Neural cell (in vitro differentiated cells): Measurements from ENCODE around the gene LRRC46. TPM values are rescaled to one million over a fixed set of nuclear protein-coding genes. Genes with fewer than 3 reads are reported as not detected.

Experiments
- H2AFZ ChIP-seq: fragments of 200-600, 300-800 bp; sonication (generic), shearing (Covaris generic); 2 replicates; pipeline ENCODE4 v1.6.0; 2014; ENCODE audit warnings: low read depth, mild to moderate bottlenecking, antibody characterized with exemption, low read length, moderate library complexity
- H3F3A ChIP-seq: fragments of 200-600 bp; shearing (Covaris generic); 2 replicates; pipeline ENCODE4 v1.6.1; 2016; ENCODE audit warnings: mild to moderate bottlenecking, moderate library complexity, mixed read lengths, antibody characterized with exemption, low read length; ENCODE audit not compliant: insufficient read depth, poor library complexity, severe bottlenecking
- H3K27ac ChIP-seq: fragments of 200-600, 300-800 bp; sonication (generic), shearing (Covaris generic); 2 replicates; pipeline ENCODE4 v1.5.1; 2014; ENCODE audit warnings: mild to moderate bottlenecking, low read length, moderate library complexity
- H3K27me3 ChIP-seq: fragments of 300-800, 200-600 bp; sonication (generic), shearing (Covaris generic); 2 replicates; pipeline ENCODE4 v1.6.0; 2014; ENCODE audit warnings: mild to moderate bottlenecking, low read depth, low read length, moderate library complexity; ENCODE audit not compliant: insufficient read depth
- H3K36me3 ChIP-seq: fragments of 300-800, 200-600 bp; sonication (generic), shearing (Covaris generic); 2 replicates; pipeline ENCODE4 v1.5.1; 2014; ENCODE audit warnings: mild to moderate bottlenecking, antibody characterized with exemption, low read length, moderate library complexity; ENCODE audit not compliant: insufficient read depth
- H3K4me2 ChIP-seq: fragments of 300-800, 200-600 bp; sonication (generic), shearing (Covaris generic); 2 replicates; pipeline ENCODE4 v1.6.0; 2014; ENCODE audit warnings: mild to moderate bottlenecking, low read length
- H3K4me3 ChIP-seq: fragments of 300-800, 200-600 bp; sonication (generic), shearing (Covaris generic); 2 replicates; pipeline ENCODE4 v1.5.1; 2014; ENCODE audit warnings: mild to moderate bottlenecking, low read length, moderate library complexity
- H3K79me2 ChIP-seq: fragments of 200-600 bp; shearing (Covaris generic); replicated peaks from 2 replicates; pipeline ENCODE4 v1.6.0; 2014; ENCODE audit warnings: mild to moderate bottlenecking, low read length, moderate library complexity; ENCODE audit not compliant: insufficient read depth
- H3K9ac ChIP-seq: fragments of 300-800, 200-600 bp; sonication (generic), shearing (Covaris generic); 2 replicates; pipeline ENCODE4 v1.6.1; 2016; ENCODE audit warnings: mild to moderate bottlenecking, low read length, mixed read lengths
- H3K9me2 ChIP-seq: fragments of 200-600 bp; shearing (Covaris generic); 2 replicates; pipeline ENCODE4 v1.6.1; 2016; ENCODE audit warnings: mild to moderate bottlenecking, low read length, mixed read lengths; ENCODE audit not compliant: insufficient read depth
- H3K9me3 ChIP-seq: fragments of 200-600, 300-800 bp; sonication (generic), shearing (Covaris generic); 2 replicates; pipeline ENCODE4 v1.6.1; 2016; ENCODE audit warnings: mild to moderate bottlenecking, mixed run types, low read length, moderate library complexity, mixed read lengths
- H4K20me1 ChIP-seq: fragments of 200-600 bp; shearing (Covaris generic); 2 replicates; pipeline ENCODE4 v1.6.1; 2016; ENCODE audit warnings: mild to moderate bottlenecking, mixed run types; ENCODE audit not compliant: insufficient read depth
- CTCF ChIP-seq: fragments of 450-650 bp; IDR thresholded peaks from 2 replicates; pipeline ENCODE4 v1.5.1; 2014; ENCODE audit warnings: antibody characterized with exemption, mild to moderate bottlenecking, moderate library complexity; ENCODE audit not compliant: poor library complexity, severe bottlenecking
- EP300 ChIP-seq: fragments of 450-650 bp; conservative IDR thresholded peaks from 2 replicates; pipeline ENCODE4 v1.6.1; 2014; ENCODE audit warnings: antibody characterized with exemption, mild to moderate bottlenecking, moderate library complexity; ENCODE audit not compliant: poor library complexity, severe bottlenecking
- EZH2 ChIP-seq: fragments of 200-600, 300-800 bp; shearing (Covaris generic), sonication (generic); IDR thresholded peaks from 2 replicates; pipeline ENCODE4 v1.6.1; 2014; ENCODE audit warnings: antibody characterized with exemption, low read length, borderline replicate concordance, mild to moderate bottlenecking; ENCODE audit not compliant: insufficient read depth, poor library complexity, severe bottlenecking
- MXI1 ChIP-seq: fragments of 450-650 bp; conservative IDR thresholded peaks from 2 replicates; pipeline ENCODE4 v1.6.1; 2014; ENCODE audit warnings: antibody characterized with exemption, mild to moderate bottlenecking; ENCODE audit not compliant: poor library complexity, severe bottlenecking
- POLR2AphosphoS5 ChIP-seq: IDR thresholded peaks from 2 replicates; pipeline ENCODE4 v1.6.1; 2012
- RAD21 ChIP-seq: fragments of 450-650 bp; conservative IDR thresholded peaks from 2 replicates; pipeline ENCODE4 v1.6.1; 2014; ENCODE audit warnings: antibody characterized with exemption, mild to moderate bottlenecking, moderate library complexity
- SMC3 ChIP-seq: fragments of 450-650 bp; conservative IDR thresholded peaks from 2 replicates; pipeline ENCODE4 v1.6.1; 2014; ENCODE audit warnings: antibody characterized with exemption, mild to moderate bottlenecking, moderate library complexity; ENCODE audit not compliant: poor library complexity
- TAF1 ChIP-seq: IDR thresholded peaks from 2 replicates; pipeline ENCODE4 v1.6.1; 2012; ENCODE audit warnings: low read depth
- polyA plus RNA-seq: library from polyadenylated mRNA; depleted of rRNA; stranded (reverse); fragments of >200 nt; gene quantifications from 2 replicates; pipeline ENCODE4 v1.2.3, GENCODE V29; 2014
- TF ChIP-seq, protein P1 (sequence below): IDR thresholded peaks from 2 replicates; pipeline ENCODE4 v1.6.1; 2012; ENCODE audit warnings: borderline replicate concordance

Gene LRRC46
- polyA plus RNA-seq, 1 donor from 2014 or later, result 0.12 TPM

DNA sequence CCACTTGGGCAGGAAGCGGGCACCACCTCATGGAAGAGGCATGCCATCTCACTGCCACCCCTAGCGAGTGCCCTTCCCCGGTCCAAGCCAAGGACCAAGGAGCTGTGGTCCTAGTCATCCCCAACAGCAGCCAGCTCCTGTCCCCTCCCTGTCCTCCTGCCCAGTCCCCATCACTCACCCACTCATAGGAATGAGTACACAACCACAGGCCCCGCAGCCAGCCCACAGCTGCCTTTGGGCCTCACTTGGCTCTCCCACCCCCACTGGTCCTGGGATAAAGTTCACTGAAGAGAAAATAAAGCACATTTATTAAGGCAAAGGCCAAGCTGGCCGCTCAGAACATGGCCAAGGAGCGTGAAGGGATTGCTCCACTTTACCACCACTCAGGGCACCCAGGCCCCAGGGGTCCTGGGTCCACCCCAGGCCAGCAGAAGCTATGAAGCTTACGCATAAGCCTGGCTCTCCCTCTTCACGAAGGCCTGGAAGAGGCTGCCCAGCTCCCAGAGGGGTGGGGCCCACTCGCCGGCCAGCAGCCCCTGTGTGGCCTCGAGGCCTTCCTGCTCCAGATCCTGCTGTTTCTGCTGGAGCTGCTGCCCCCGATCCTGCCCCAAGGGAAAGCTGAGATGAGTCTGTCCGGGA, 6.0 kb downstream of the LRRC46 start:
- H3K27me3 ChIP-seq, result no peaks in the 10 kb centered on the region
- no peaks in the 10 kb centered on the region for H3F3A ChIP-seq
- H3K4me3 ChIP-seq, result no peak overlapping the region
- H4K20me1 ChIP-seq, result no peaks in the 10 kb centered on the region
- H3K27ac ChIP-seq, result no peak overlapping the region
- H3K9me2 ChIP-seq, result no peaks in the 10 kb centered on the region
- TF ChIP-seq SMC3 (no peak), EP300 (no peak), MXI1 (no peak), TAF1 (no peak), CTCF (no peak), EZH2 (no peak), RAD21 (no peak), POLR2AphosphoS5 (no peak)
- TF ChIP-seq, protein P1, sequence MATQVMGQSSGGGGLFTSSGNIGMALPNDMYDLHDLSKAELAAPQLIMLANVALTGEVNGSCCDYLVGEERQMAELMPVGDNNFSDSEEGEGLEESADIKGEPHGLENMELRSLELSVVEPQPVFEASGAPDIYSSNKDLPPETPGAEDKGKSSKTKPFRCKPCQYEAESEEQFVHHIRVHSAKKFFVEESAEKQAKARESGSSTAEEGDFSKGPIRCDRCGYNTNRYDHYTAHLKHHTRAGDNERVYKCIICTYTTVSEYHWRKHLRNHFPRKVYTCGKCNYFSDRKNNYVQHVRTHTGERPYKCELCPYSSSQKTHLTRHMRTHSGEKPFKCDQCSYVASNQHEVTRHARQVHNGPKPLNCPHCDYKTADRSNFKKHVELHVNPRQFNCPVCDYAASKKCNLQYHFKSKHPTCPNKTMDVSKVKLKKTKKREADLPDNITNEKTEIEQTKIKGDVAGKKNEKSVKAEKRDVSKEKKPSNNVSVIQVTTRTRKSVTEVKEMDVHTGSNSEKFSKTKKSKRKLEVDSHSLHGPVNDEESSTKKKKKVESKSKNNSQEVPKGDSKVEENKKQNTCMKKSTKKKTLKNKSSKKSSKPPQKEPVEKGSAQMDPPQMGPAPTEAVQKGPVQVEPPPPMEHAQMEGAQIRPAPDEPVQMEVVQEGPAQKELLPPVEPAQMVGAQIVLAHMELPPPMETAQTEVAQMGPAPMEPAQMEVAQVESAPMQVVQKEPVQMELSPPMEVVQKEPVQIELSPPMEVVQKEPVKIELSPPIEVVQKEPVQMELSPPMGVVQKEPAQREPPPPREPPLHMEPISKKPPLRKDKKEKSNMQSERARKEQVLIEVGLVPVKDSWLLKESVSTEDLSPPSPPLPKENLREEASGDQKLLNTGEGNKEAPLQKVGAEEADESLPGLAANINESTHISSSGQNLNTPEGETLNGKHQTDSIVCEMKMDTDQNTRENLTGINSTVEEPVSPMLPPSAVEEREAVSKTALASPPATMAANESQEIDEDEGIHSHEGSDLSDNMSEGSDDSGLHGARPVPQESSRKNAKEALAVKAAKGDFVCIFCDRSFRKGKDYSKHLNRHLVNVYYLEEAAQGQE, result no peak
- no peaks in the 10 kb centered on the region for H3K79me2 ChIP-seq
- H3K9me3 ChIP-seq, result no peaks in the 10 kb centered on the region
- no peak overlapping the region for H2AFZ ChIP-seq
- no peak overlapping the region for H3K4me2 ChIP-seq
- no peaks in the 10 kb centered on the region for H3K36me3 ChIP-seq
- no peak overlapping the region for H3K9ac ChIP-seq

DNA sequence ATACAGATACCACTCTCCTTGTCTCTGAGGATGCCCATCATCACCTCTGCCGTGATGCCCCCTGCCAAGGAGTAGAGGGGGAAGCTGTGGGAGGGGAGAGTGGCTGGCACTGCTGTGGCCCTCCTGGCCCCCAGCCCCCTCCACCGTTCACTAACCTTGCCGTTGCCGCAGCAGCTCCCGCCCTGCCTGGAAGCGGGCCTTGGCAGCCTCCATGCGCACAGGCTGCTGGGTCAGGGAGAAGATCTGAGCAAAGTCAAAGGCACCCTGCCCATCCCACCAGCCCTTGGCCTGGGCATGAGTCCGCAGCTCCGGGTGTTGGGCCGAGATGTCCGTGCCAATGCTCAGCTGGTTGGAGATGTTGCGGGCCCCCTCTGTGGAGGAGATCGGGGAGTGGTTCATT, 7.2 kb downstream of the LRRC46 start:
- Histone ChIP-seq H2AFZ (no peak overlapping the region), H3K79me2 (no peaks in the 10 kb centered on the region), H3K9me2 (no peaks in the 10 kb centered on the region), H3K27me3 (no peaks in the 10 kb centered on the region), H3F3A (no peaks in the 10 kb centered on the region), H3K4me3 (no peak overlapping the region), H3K9me3 (no peaks in the 10 kb centered on the region), H3K36me3 (no peaks in the 10 kb centered on the region), H3K4me2 (no peak overlapping the region), H4K20me1 (no peaks in the 10 kb centered on the region), H3K27ac (no peak overlapping the region), H3K9ac (no peak overlapping the region)
- TF ChIP-seq RAD21 (no peak), CTCF (no peak), POLR2AphosphoS5 (no peak), SMC3 (no peak), TAF1 (no peak), EZH2 (no peak), EP300 (no peak)
- TF ChIP-seq, protein P1, result no peak
